Sciatic nerve (tissue), 2 donors: ENCODE measurements around the gene KSR1. TPM values are rescaled to one million over a fixed set of nuclear protein-coding genes. Genes with fewer than 3 reads are reported as not detected.
"Not testable (repeated sequence)": the region's sequence is repeated elsewhere in the genome, so short reads cannot be mapped to it uniquely, and the experiment has no call there.

ENCODE experiments used
- ATAC-seq: fragments of 200-7000 bp; cut with Tn5 transposase; one replicate; pipeline ENCODE4 v1.9.1; 2020; ENCODE audit warnings: mild to moderate bottlenecking, moderate library complexity
- DNase-seq: peaks from one replicate; pipeline ENCODE4 v3.0.0-alpha.2; 2020; ENCODE audit warnings: low spot score
- intact Hi-C: fragments of 100-400 bp; cut with DNase I; formaldehyde crosslinking; loops from one replicate; pipeline ENCODE4 v1.14.2; 2022
- total RNA-seq: library from RNA; stranded (reverse); fragmentation: NEBNext Ultra II Directional; extraction: Animal tissue kit (Norgen Biotek cat#: 25700); gene quantifications from one replicate; pipeline ENCODE4 v1.2.1, GENCODE V29; 2021
- donor health status: DM: no; HTN: no; CAD: no.
- donor health status: DM: no; HTN: no; CAD: no.

Gene KSR1
- total RNA-seq, 1 donor from 2014 or later: 82.2 TPM

DNA sequence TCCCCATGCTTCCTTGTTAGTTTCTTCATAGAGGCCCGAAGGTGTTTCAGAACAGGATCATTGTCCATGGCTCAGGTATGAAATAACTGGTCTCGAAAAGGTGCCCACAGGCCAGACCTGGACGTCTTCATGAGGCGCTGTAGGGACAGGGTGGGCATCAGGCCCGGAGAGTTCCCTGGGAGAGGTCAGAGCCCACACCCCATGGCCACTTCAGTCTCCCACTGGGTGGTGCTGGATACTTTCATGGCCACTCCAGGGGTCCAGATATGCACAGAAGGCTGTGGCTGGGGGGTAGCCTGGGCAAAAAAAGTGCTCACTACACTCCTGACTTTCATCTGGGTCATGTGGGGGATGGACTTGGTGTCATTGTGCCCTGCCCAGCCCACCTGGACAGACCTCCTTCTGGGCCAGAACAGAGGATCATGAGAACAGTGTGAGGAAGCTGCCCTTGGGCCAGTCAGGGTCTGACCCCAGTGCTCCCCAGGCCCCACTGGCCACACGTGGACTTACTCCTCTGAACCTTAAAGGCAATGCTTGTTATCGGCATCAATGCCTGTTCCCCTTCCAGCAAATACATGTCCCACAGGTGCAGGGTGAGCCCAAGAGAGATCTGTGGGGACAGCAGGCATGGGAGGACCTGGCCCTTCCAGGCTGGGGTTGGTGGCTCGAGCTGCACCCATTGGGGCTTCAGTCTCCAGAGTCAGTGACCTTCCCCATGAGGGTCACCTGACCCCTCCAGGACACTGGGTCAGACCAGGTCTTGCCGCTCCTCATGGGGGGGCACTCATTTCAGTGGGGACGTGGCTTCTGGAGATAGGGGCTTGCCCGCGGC, 211.6 kb downstream of the KSR1 start:
- ATAC-seq: no peak
- no peak for DNase-seq
- intact Hi-C loops: no loop called here

- no peak for ATAC-seq
- intact Hi-C loops: no loop called here
- DNase-seq: no peak
Measured at GRCh38 chr17:27668488-27668823, 212.2 kb downstream of the KSR1 start.

- DNase-seq (no peak), ATAC-seq (no peak)
- intact Hi-C loops: no loop called here
Measured at GRCh38 chr17:27669136-27669535, 212.9 kb downstream of the KSR1 start.

DNA sequence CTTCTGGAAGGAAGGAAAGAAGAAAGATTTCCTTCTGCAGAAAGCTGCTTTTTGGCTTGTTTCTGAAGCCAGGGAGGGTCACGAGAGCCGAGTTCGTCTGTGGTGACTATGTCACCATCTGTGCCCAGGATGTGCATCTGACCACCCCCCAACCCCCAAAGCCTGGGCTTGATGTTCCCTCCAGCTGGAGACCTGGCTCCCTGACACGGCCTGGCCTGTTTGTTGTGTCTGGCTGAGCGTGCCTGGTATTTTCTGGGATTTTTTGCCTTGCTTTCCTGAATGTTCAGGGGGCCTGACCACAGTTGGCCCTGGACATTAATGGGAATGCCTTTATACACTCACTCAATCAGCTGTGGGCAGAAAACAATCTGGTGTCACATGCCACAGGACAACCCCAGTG, 213.6 kb downstream of the KSR1 start:
- ATAC-seq (no peak), DNase-seq (no peak)
- intact Hi-C loops: no loop called here

GRCh38 chr17:27670791-27671590, 214.7 kb downstream of the KSR1 start:
- DNase-seq (no peak), ATAC-seq (no peak)
- intact Hi-C loops: no loop called here

DNA sequence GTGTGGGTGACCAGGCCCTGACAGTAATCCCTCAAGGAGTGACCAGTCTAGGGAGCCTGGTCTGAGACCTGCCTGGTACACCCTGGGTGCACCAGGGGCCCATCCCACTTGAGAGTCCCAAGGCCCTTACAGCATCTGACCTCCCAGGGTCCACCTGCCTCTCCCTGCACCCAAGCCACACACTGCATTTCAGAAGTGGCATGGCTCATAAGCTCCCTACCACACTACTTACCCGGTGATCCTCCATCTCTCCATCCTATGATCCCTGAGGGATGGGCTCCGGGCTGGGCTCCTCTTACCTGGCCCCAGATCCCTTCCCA, 215.3 kb downstream of the KSR1 start:
- intact Hi-C loops: no loop called here
- no peak for ATAC-seq
- no peak for DNase-seq

DNA sequence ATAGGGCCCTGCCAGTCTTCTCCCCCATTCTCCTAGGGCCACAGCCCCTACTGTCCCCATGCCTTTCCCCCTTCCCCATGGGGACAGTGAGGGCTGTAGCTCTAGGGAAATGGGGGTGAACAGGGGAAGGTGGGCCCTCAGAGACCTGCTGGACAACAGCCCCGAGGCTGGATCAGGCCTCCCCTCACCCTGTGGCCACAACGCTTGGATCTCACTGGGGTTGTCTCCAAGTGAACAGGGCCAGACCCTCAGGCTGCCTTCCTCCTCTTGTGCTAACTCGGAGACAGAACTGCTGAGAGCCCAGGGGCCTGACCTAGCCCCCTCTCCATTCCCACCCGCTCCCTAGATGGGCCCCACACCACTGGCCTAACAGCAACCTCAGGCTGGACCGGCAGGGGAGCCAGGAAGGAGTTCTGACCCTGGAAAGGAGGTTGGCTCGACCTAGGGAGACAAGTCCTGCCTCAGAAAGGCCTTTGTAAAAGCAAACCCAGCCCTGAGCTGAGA, 215.8 kb downstream of the KSR1 start:
- DNase-seq, intact Hi-C loops, ATAC-seq: not testable (repeated sequence)

GRCh38 chr17:27674335-27674734, 218.1 kb downstream of the KSR1 start:
- intact Hi-C loops: no loop called here
- no peak for ATAC-seq
- no peak for DNase-seq

Other genes with a start within 250 kb of the KSR1 start
- gene WSB1, start 162.3 kb upstream of the KSR1 start, total RNA-seq: 396 TPM
- gene LGALS9, start 174.7 kb downstream of the KSR1 start, total RNA-seq: 41.8 TPM